SKM-1 (cell line): Measurements from ENCODE around the gene TAMALIN.
A peak's percentile ranks its signal among the peaks of the same experiment; 100 is the strongest.

ENCODE experiments used
- DNase-seq: peaks from one replicate; lab custom pipeline; 2025; ENCODE audit not compliant: unreplicated experiment; lab: John Stamatoyannopoulos, UW

The TAMALIN gene

GRCh38 chr12:51980809-51981127, 26.0 kb upstream of the TAMALIN start:
- no peak for DNase-seq

- no peak for DNase-seq
Observed at GRCh38 chr12:51984657-51985056, 22.1 kb upstream of the TAMALIN start.

DNA sequence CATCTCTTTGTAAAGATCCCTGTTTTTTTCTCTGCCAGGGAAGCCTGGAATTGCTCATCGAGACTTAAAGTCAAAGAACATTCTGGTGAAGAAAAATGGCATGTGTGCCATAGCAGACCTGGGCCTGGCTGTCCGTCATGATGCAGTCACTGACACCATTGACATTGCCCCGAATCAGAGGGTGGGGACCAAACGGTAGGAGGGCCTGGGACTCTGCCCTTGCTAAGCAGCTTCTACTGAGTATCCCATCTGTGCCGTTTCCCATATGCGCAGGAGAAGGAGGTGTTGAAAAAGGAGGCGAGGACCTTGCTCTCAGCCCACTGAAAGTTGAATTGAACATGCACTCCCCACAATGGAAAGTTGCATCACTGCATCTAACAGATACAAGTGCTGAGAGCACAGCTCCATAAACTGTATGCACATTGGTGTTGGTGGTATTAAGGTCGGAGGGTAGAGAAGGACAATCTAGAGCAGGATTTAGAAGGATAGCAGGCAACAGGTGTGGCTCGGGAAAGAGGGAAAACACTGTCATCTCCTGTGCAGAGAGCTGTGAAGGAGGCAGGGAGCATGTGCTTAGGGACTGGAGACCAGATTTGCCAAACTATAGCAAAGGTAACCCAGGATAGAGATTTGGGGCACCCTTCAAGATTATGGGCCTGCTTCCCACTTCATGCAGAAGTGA, 21.5 kb upstream of the TAMALIN start:
- no peak for DNase-seq

- no peak for DNase-seq
Observed at GRCh38 chr12:51986834-51987233, 19.9 kb upstream of the TAMALIN start.

- no peak for DNase-seq
Observed at GRCh38 chr12:51992246-51992645, 14.5 kb upstream of the TAMALIN start.

GRCh38 chr12:51994539-51994820, 12.3 kb upstream of the TAMALIN start:
- DNase-seq: no peak

DNA sequence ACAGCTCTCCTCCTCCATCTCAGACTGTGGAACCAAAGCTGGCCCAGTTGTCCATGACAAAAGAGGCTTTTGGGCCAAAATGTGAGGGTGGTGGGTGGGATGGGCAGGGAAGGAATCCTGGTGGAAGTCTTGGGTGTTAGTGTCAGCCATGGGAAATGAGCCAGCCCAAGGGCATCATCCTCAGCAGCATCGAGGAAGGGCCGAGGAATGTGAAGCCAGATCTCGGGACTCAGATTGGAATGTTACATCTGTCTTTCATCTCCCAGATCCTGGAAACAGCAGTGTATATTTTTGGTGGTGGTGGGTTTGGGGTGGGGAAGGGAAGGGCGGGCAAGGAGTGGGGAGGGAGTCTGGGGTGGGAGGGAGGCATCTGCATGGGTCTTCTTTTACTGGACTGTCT, 11.8 kb upstream of the TAMALIN start:
- DNase-seq: no peak

DNA sequence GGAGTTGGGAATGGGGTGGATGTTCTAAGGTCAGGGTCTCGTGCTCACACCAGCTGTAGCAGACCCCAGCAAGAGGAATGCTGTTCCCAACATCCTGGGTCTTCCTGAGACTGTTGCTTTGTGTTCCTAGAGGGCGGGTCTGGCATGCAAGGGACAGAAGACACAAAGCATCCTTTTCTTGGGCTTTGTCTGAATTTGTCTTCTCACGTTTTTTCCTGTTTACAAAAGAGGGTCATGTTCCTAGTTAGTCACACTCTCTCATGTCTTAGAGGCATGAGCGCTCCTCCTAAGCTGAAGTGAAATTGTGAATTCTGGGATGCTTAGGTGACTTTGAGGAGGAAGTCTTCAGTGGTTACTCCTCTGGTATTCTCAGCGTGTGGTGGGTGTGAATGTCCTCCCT, 9.6 kb upstream of the TAMALIN start:
- DNase-seq: no peak

DNA sequence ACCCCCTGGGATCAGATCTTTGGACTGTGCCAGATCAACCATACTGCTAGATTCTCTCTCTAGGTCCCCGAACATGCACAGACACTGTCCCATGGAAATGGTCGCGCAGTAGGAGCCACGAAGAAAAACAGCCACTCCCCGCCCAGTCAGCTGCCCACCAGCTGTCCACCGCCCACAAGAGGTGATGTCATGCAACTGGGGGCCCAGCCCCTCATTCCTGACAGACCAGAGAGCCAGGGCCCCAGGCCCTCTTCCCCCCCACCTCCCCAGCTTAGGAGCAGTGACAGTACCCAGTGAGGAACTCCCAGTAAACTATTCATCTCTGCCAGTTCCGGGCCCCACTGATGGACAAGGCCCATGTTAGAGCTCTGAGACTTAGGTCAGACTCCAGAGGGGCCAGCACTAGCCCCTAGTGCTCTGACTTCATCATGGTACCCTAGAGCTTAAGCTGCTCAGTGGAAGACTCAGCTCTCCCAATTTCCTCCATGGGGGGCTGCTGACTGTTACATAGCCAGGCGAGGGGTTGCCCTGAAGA, 3.7 kb upstream of the TAMALIN start:
- no peak for DNase-seq

DNA sequence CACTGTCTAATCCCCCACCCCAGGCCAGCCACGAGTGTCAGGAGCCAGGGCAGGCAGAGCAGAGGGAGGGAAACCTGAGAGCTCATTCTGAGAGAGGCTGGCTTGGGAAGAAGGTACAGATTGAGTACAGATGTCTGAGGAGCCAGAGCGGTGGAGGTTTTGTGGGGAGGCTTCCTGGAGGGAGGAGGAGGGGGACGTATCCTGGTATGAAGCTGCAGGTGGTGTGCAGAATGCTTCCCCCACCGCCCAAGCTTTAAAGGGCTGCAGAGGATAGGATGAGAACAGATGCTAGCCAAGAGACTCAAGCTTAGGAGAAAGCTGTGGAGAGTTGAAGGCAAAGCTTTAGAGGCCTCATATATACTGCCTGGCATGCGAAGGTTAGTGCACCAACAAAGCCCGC, 3.2 kb upstream of the TAMALIN start:
- no peak for DNase-seq

DNA sequence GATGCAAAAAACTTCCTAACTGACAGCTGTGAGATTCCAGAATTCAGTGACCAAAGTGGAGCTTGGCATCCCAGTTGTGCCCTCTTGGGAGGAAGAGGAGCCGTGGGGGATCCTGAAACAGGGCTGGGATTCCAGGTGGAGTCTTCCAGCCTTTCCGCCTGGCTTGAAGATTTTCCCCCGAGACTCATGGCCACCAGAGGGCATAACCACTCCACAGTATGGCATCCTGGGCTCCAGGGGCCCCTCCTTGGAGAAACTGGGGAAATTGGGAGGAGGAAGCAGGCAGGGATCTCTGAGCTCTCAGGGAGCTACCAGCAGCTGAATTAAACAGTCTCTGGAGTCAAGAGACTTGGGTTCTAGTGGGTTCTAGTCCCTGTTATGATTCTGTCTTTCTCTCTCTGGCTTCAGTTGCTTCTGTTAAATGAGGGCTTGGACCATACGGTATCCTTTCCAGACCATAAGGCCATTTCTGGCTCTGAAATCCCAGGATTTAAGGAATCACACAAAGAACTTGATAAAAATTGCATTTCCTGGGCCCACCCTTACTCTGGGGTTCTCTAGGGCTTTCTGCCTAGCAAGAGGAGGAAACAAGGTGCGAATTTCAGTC, 2.6 kb upstream of the TAMALIN start:
- no peak for DNase-seq

GRCh38 chr12:52005218-52005902, 1.4 kb upstream of the TAMALIN start:
- DNase-seq: no peak

DNA sequence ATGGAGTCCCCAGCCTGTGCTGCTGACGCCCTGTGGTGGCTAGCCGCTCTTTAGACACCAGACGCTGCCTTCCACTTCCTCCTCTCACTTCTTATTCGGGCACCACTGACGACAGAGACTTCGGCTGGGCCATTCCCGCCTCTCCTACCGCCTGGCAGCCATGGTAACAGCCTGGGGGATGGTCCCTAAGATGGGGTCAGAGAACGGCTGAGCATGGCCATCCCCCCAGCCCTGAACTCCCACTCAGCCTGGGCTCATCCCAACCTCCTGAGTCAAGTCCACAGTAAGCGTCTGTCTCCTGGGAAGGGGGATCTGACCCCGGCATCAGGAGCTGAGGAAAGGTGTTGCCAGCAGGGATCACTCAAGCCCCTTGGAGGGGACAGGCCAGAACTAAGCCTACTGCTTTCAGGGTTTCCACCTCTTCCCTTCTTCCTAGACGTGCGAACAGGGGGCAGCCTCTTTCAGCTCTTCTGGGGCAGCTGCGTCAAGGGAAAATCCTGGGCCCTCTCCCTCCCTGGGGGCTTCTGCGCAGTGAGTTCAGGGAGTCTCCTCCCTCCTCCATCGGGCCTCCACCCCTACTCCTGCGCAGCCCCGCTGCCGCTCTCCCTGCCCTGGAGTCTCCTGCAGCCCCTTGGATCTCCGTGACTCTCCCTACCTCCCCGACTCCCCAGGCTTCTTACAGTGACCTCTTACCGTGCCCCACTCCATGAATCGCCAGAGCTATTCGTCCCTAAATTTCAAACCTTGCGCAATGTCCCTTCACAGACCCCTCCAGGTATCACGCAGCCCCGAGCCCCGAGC, 643 bp upstream of the TAMALIN start:
- DNase-seq: peak; percentile 41

GRCh38 chr12:52007158-52007921, 594 bp downstream of the TAMALIN start:
- DNase-seq: no peak

GRCh38 chr12:52007982-52008510, 1.3 kb downstream of the TAMALIN start:
- DNase-seq: no peak

DNA sequence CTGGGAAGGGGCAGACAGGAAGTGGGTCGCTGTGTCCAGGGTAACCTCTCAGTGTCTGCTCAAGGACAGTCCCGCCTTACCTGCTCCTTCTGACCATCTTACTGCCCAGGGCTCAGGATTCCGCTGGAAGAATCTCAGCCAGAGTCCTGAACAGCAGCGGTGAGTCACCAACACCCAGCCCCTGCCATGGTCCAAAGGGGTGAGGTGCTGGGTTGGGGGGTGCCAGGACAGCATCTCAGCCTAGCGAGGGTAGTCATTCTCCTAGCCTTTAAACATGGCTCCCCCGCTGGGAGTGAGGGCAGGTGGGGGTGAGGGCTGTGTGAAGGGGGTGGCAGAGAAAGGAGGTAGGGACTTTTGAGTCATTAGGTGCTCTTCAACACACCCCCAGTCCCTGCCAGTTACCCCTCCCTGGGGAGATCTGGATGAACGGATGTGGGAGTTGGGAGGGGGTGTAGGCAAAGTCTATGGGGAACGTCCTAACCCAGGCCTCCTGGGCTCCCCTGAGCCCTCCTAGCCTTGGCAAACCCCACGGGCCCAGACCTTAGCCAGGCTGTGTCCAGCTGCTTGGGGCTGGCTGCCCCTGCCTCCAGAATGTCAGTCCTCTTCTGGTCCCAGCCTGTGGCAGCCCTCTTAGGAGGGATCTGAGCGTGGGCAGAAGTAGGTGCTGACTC, 2.5 kb downstream of the TAMALIN start:
- DNase-seq: no peak

DNA sequence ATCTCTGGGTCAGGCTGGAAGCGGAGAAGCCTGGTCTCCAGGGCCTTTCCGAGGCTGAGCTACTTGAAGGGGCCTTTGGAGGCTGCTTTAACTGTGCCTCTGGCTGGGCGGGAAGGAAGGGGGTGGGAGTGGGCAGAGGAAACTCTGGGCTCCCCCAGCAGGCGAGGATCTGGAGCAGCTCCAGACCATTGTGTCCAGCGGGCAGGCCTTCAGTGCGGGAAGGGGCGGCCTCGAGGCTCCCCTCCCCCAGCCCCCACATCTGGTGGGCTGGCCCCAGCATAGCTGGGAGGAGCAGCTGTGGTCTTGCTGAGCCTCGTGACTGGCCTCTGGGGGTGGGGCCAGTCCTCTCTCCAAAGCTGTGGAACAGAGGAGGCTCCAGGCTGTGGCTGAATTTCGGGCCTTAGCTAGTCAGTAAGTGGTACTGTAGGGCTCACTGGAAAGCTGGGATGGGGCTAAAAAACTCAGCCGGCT, 3.4 kb downstream of the TAMALIN start:
- DNase-seq: no peak

- no peak for DNase-seq
Observed at GRCh38 chr12:52010692-52011601, 4.2 kb downstream of the TAMALIN start.

DNA sequence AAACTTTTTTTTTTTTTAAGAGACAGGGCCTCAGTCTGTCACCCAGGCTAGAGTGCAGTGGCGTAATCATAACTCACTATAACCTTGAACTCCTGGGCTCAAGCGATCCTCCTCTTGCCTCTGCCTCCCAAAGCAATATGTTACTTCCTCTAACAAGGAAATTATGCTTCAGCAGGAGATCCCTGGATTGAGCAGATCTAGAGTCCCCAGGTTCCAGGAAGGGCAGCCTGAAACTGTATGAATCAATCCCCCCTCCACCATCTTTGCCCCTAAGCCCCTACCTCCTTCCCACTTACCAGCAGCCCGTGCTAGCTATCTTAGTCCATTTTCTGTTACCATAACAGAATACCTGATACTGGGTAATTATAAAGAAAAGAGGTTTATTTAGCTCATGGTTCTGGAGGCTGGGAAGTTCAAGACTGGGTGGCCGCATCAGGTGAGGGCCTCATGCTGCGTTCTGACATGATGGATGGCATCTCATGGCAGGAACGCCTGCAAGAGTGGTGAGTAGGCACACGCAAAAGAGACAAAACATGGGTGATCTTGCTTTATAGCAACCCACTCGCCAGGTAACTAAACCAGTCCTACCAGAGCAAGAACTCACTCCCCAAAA, 5.0 kb downstream of the TAMALIN start:
- no peak for DNase-seq
